T-cell (primary cell): ENCODE measurements around the gene MMADHC. TPM values are rescaled to one million over a fixed set of nuclear protein-coding genes. Genes with fewer than 3 reads are reported as not detected.

Experiments
- ATAC-seq, 4 experiments: fragments of 200-7000 bp in 3 of 4; fragments of 150-1000 bp in 1 of 4; cut with Tn5 transposase; replicated peaks in 1 of 4; 1 replicate in 3 of 4; 2 replicates in 1 of 4; pipeline ENCODE4 v1.10.0; 2021; ENCODE audit warnings: moderate library complexity in 3 of 4, mild to moderate bottlenecking in 2 of 4, moderate number of reproducible peaks in 1 of 4
- CTCF ChIA-PET, 2 donors: fragments of 300-600 bp; sonication (Branson Sonifier 250); formaldehyde crosslinking; loops; one replicate each; lab custom pipeline; 2022; ENCODE audit warnings: antibody characterized with exemption in 2 of 2; lab: Charles Lee
- POLR2A ChIA-PET, 2 donors: fragments of 300-600 bp; sonication (Branson Sonifier 250); formaldehyde crosslinking; loops; one replicate each; lab custom pipeline; 2022; ENCODE audit warnings: antibody characterized with exemption in 2 of 2; lab: Charles Lee
- DNase-seq, 35 experiments: peaks; one replicate each; pipeline versions ENCODE4 v3.0.0 to v3.0.0-alpha.2; 2013 to 2023
- H3K27ac ChIP-seq: one replicate; pipeline ENCODE4 v1.5.1; 2013; ENCODE audit warnings: low read length
- H3K27me3 ChIP-seq, 2 experiments: replicated peaks in 1 of 2; 1 replicate in 1 of 2; 2 replicates in 1 of 2; pipeline versions ENCODE4 v1.6.1 to v1.7.0; 2013; ENCODE audit warnings: low read length in 1 of 2, mixed read lengths in 1 of 2; ENCODE audit not compliant: control insufficient read depth in 2 of 2, insufficient read depth in 2 of 2; ENCODE audit errors: extremely low read depth in 1 of 2
- H3K36me3 ChIP-seq, 2 donors: 1 replicate in 1 of 2; 2 replicates in 1 of 2; pipeline versions ENCODE4 v1.6.1 to v1.7.0; 2013; ENCODE audit warnings: low read length in 1 of 2; ENCODE audit not compliant: control insufficient read depth in 2 of 2, insufficient read depth in 1 of 2; ENCODE audit errors: extremely low read depth in 1 of 2
- H3K4me1 ChIP-seq, 2 experiments: 1 replicate in 1 of 2; 2 replicates in 1 of 2; pipeline versions ENCODE4 v1.6.1 to v1.7.0; 2013; ENCODE audit warnings: low read length in 2 of 2, mixed read lengths in 1 of 2; ENCODE audit not compliant: insufficient read depth in 2 of 2, control insufficient read depth in 1 of 2; ENCODE audit errors: extremely low read depth in 1 of 2
- H3K4me3 ChIP-seq, 2 donors: 1 replicate in 1 of 2; 2 replicates in 1 of 2; pipeline versions ENCODE4 v1.5.1 to v1.7.0; 2013; ENCODE audit warnings: mild to moderate bottlenecking in 2 of 2, low read length in 1 of 2, moderate library complexity in 1 of 2; ENCODE audit not compliant: control insufficient read depth in 1 of 2; ENCODE audit errors: extremely low read depth in 1 of 2
- H3K9me3 ChIP-seq: 2 replicates; pipeline ENCODE4 v1.7.0; 2013
- H3K27ac Mint-ChIP-seq, 2 donors: one replicate each; pipeline ENCODE4 v1.8.0; 2020 to 2021; ENCODE audit warnings: mild to moderate bottlenecking in 2 of 2, mixed read lengths in 2 of 2
- H3K27me3 Mint-ChIP-seq, 2 donors: one replicate each; pipeline ENCODE4 v1.8.0; 2021 to 2022; ENCODE audit warnings: mixed read lengths in 2 of 2
- H3K36me3 Mint-ChIP-seq: one replicate; pipeline ENCODE4 v1.8.0; 2021; ENCODE audit warnings: mixed read lengths
- H3K4me1 Mint-ChIP-seq, 3 donors: one replicate each; pipeline ENCODE4 v1.8.0; 2020 to 2022; ENCODE audit warnings: mixed read lengths in 3 of 3, mild to moderate bottlenecking in 1 of 3
- H3K4me3 Mint-ChIP-seq, 3 donors: one replicate each; pipeline ENCODE4 v1.8.0; 2020 to 2022; ENCODE audit warnings: mild to moderate bottlenecking in 3 of 3, mixed read lengths in 3 of 3, moderate library complexity in 3 of 3
- H3K9me3 Mint-ChIP-seq, 3 donors: one replicate each; pipeline ENCODE4 v1.8.0; 2020 to 2022; ENCODE audit warnings: mixed read lengths in 3 of 3
- WGBS: methylation state at CpG from one replicate; pipeline ENCODE4 v1.1.5; 2013; ENCODE audit warnings: missing lambda C conversion rate; ENCODE audit not compliant: insufficient coverage; 5-methylcytosine and 5-hydroxymethylcytosine counted together
- total RNA-seq, 35 experiments: library from RNA in 6 of 35; stranded (reverse) in 6 of 35; fragments of 120-200 nt in 1 of 35; gene quantifications; one replicate each; pipeline versions ENCODE4 v1.2.1 to v1.2.4 and lab custom pipeline; 2013 to 2026

Gene MMADHC
- total RNA-seq, 5 donors from 2014 or later (not counting 1 experiment from before 2014, with no cell fraction given): 56.8 to 65.0 (median 61.4) TPM

- no peaks in the 10 kb centered on the region for H3K4me1 ChIP-seq
- Mint-ChIP-seq H3K27ac (no peak overlapping the region), H3K4me1 (no peaks in the 10 kb centered on the region), H3K27me3 (peaks cover 11 to 12% of the 10 kb centered on the region in 2 donors), H3K4me3 (no peak overlapping the region), H3K36me3 (no peaks in the 10 kb centered on the region), H3K9me3 (no peaks in the 10 kb centered on the region)
- no peaks in the 10 kb centered on the region for H3K36me3 ChIP-seq
- no peaks in the 10 kb centered on the region for H3K9me3 ChIP-seq
- DNase-seq (no peak), ATAC-seq (no peak)
- ChIA-PET POLR2A (no interaction called here), CTCF (no interaction called here)
- no peak overlapping the region for H3K4me3 ChIP-seq
- peaks cover 0 to 3% of the 10 kb centered on the region in 2 experiments for H3K27me3 ChIP-seq
- no peak overlapping the region for H3K27ac ChIP-seq
- no CpG with 5 or more reads among the region's 1 CpG for WGBS
Observed at GRCh38 chr2:149556452-149556851, 31.1 kb downstream of the MMADHC start.

- Histone ChIP-seq H3K27me3 (no peaks in the 10 kb centered on the region), H3K4me1 (no peaks in the 10 kb centered on the region), H3K9me3 (no peaks in the 10 kb centered on the region), H3K36me3 (no peaks in the 10 kb centered on the region), H3K27ac (no peak overlapping the region), H3K4me3 (no peak overlapping the region)
- peaks cover 2 to 12% of the 10 kb centered on the region in 2 donors for H3K27me3 Mint-ChIP-seq
- ATAC-seq: no peak
- no peaks in the 10 kb centered on the region for H3K4me1 Mint-ChIP-seq
- no peaks in the 10 kb centered on the region for H3K9me3 Mint-ChIP-seq
- POLR2A ChIA-PET: no interaction called here
- DNase-seq: no peak
- CTCF ChIA-PET: interaction anchor here in 1 of 2 donors (1.3 kb wide), 1 partner anchor 8 kb away, joined by 5 read pairs; no protein-coding TSS in a partner anchor
- H3K4me3 Mint-ChIP-seq: no peak overlapping the region
- no CpG with 5 or more reads among the region's 2 CpGs for whole genome bisulfite sequencing
- no peaks in the 10 kb centered on the region for H3K36me3 Mint-ChIP-seq
- H3K27ac Mint-ChIP-seq: no peak overlapping the region
Observed at GRCh38 chr2:149552830-149553229, 34.7 kb downstream of the MMADHC start.

GRCh38 chr2:149552226-149552625, 35.3 kb downstream of the MMADHC start:
- Histone ChIP-seq H3K4me1 (no peaks in the 10 kb centered on the region), H3K27me3 (no peaks in the 10 kb centered on the region), H3K36me3 (no peaks in the 10 kb centered on the region), H3K9me3 (no peaks in the 10 kb centered on the region), H3K4me3 (no peak overlapping the region), H3K27ac (no peak overlapping the region)
- no peak for DNase-seq
- WGBS: no CpG with 5 or more reads among the region's 4 CpGs
- H3K27me3 Mint-ChIP-seq: peaks cover 2 to 12% of the 10 kb centered on the region in 2 donors
- no peaks in the 10 kb centered on the region for H3K4me1 Mint-ChIP-seq
- H3K27ac Mint-ChIP-seq: no peak overlapping the region
- CTCF ChIA-PET: interaction anchor here (0.6 to 1.3 kb wide), 2 partner anchors 9 to 386 kb away, joined by 4 to 5 read pairs; no protein-coding TSS in a partner anchor
- no peaks in the 10 kb centered on the region for H3K9me3 Mint-ChIP-seq
- ATAC-seq: no peak
- POLR2A ChIA-PET: no interaction called here
- H3K4me3 Mint-ChIP-seq: no peak overlapping the region
- no peaks in the 10 kb centered on the region for H3K36me3 Mint-ChIP-seq

GRCh38 chr2:149544692-149545091, 42.9 kb downstream of the MMADHC start:
- POLR2A ChIA-PET: no interaction called here
- Histone ChIP-seq H3K36me3 (no peaks in the 10 kb centered on the region), H3K4me1 (no peaks in the 10 kb centered on the region), H3K4me3 (no peak overlapping the region), H3K27me3 (no peaks in the 10 kb centered on the region), H3K27ac (no peak overlapping the region), H3K9me3 (no peaks in the 10 kb centered on the region)
- no CpG with 5 or more reads among the region's 1 CpG for WGBS
- Mint-ChIP-seq H3K4me1 (peaks cover 9 to 12% (median 11%) of the 10 kb centered on the region in 3 donors), H3K36me3 (no peaks in the 10 kb centered on the region), H3K4me3 (peak overlapping the region; percentile 60 to 77 (median 69)), H3K27ac (peak overlapping the region; percentile 65 to 66), H3K9me3 (no peaks in the 10 kb centered on the region), H3K27me3 (no peaks in the 10 kb centered on the region)
- CTCF ChIA-PET: no interaction called here
- peak; percentile 58 to 80 (median 60) for ATAC-seq
- peak in 1 of 35 experiments; percentile 27 for DNase-seq

- Histone ChIP-seq H3K36me3 (no peaks in the 10 kb centered on the region), H3K9me3 (no peaks in the 10 kb centered on the region), H3K4me3 (no peak overlapping the region), H3K4me1 (no peaks in the 10 kb centered on the region), H3K27ac (no peak overlapping the region), H3K27me3 (no peaks in the 10 kb centered on the region)
- H3K27ac Mint-ChIP-seq: no peak overlapping the region
- H3K4me1 Mint-ChIP-seq: peaks cover 9 to 12% (median 11%) of the 10 kb centered on the region in 3 donors
- no peaks in the 10 kb centered on the region for H3K27me3 Mint-ChIP-seq
- H3K9me3 Mint-ChIP-seq: no peaks in the 10 kb centered on the region
- ChIA-PET POLR2A (no interaction called here), CTCF (no interaction called here)
- no CpG with 5 or more reads among the region's 1 CpG for WGBS
- no peak for DNase-seq
- no peak for ATAC-seq
- peak overlapping the region in 2 of 3 donors; percentile 22 to 69 for H3K4me3 Mint-ChIP-seq
- H3K36me3 Mint-ChIP-seq: no peaks in the 10 kb centered on the region
Observed at GRCh38 chr2:149543845-149544244, 43.7 kb downstream of the MMADHC start.

GRCh38 chr2:149540138-149540537, 47.4 kb downstream of the MMADHC start:
- H3K4me3 ChIP-seq: no peak overlapping the region
- no peaks in the 10 kb centered on the region for H3K36me3 Mint-ChIP-seq
- 100% methylated on average over 1 of the region's 5 CpGs for WGBS
- no peak for DNase-seq
- H3K27me3 ChIP-seq: no peaks in the 10 kb centered on the region
- no peak overlapping the region for H3K27ac Mint-ChIP-seq
- ChIA-PET POLR2A (no interaction called here), CTCF (interaction anchor here in 1 of 2 donors (1.9 kb wide), 1 partner anchor 21 kb away, joined by 5 read pairs; no protein-coding TSS in a partner anchor)
- ATAC-seq: no peak
- H3K9me3 ChIP-seq: no peaks in the 10 kb centered on the region
- peaks cover 12 to 23% (median 19%) of the 10 kb centered on the region in 3 donors for H3K4me1 Mint-ChIP-seq
- no peak overlapping the region for H3K27ac ChIP-seq
- no peaks in the 10 kb centered on the region for H3K36me3 ChIP-seq
- no peaks in the 10 kb centered on the region for H3K4me1 ChIP-seq
- H3K27me3 Mint-ChIP-seq: no peaks in the 10 kb centered on the region
- peaks cover 0 to 4% (median 0%) of the 10 kb centered on the region in 3 donors for H3K9me3 Mint-ChIP-seq
- no peak overlapping the region for H3K4me3 Mint-ChIP-seq
